Measurements from ENCODE around the gene BHLHE23. TPM values are rescaled to one million over a fixed set of nuclear protein-coding genes. Genes with fewer than 3 reads are reported as not detected.

BHLHE23 gene
- total RNA-seq, 1 experiment from 2014 or later: not detected

DNA sequence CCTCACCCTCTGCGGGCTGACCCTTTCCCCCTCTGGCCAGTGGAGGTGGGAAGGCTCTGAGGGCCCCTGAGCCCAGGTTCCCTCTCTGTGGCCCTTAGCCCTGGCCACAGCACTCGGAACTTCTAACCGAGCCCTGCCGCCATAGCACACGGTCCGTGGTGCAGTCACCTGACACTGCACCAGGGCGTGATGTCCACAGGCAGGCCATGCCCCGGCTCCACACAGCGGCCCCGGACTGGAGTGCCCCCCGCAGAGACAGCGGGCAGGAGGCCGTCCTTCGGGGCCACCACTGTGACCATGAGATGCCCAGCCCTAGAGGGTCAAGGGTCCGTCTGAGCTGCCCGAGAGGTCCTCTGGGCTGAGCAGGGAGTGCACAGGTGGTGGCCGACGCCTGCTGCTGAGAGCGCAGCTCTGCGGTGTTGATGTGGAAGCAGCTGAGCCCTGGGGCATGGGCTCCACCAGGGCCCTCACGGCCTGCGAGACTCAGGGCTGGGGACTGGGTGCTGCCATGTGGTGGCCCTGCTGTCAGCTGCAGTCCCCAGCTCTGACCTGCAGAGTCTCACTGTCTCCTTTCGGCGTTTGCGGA lies 11.2 kb upstream of the BHLHE23 start:
- Histone ChIP-seq H3F3A (ENCODE audit: insufficient read depth, low read depth) (no peaks in the 10 kb centered on the region), H3K9me2 (ENCODE audit: insufficient read depth) (no peaks in the 10 kb centered on the region), H3K4me1 (replicated peaks; ENCODE audit: insufficient read depth) (peaks cover 5% of the 10 kb centered on the region), H3K79me2 (ENCODE audit: low read depth) (no peaks in the 10 kb centered on the region), H3K9me3 (ENCODE audit: insufficient read depth, low read depth) (no peaks in the 10 kb centered on the region), H4K20me1 (ENCODE audit: insufficient read depth) (peaks cover 5% of the 10 kb centered on the region; the same call in 1 of the 2 replicates), H3K4me2 (no peak overlapping the region), H3K27me3 (ENCODE audit: insufficient read depth, low read depth) (peaks cover 98% of the 10 kb centered on the region), H3K36me3 (ENCODE audit: low read depth) (no peaks in the 10 kb centered on the region), H3K4me3 (no peak overlapping the region), H3K27ac (no peak overlapping the region), H2AFZ (no peak overlapping the region)
- ChIA-PET POLR2A (ENCODE audit: unreplicated experiment) (no interaction called here), CTCF (interaction anchor here (0.5 kb wide), 1 partner anchor 9 kb away, joined by 3 read pairs; no protein-coding TSS in a partner anchor)
- TF ChIP-seq, protein P1, sequence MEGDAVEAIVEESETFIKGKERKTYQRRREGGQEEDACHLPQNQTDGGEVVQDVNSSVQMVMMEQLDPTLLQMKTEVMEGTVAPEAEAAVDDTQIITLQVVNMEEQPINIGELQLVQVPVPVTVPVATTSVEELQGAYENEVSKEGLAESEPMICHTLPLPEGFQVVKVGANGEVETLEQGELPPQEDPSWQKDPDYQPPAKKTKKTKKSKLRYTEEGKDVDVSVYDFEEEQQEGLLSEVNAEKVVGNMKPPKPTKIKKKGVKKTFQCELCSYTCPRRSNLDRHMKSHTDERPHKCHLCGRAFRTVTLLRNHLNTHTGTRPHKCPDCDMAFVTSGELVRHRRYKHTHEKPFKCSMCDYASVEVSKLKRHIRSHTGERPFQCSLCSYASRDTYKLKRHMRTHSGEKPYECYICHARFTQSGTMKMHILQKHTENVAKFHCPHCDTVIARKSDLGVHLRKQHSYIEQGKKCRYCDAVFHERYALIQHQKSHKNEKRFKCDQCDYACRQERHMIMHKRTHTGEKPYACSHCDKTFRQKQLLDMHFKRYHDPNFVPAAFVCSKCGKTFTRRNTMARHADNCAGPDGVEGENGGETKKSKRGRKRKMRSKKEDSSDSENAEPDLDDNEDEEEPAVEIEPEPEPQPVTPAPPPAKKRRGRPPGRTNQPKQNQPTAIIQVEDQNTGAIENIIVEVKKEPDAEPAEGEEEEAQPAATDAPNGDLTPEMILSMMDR (conservative IDR thresholded peaks at IDR 0.05): no peak
- no peak for TF ChIP-seq EZH2 (IDR thresholded peaks at IDR 0.05; ENCODE audit: low read depth)
- intact Hi-C loops (cut with micrococcal nuclease; ENCODE audit: unreplicated experiment): no loop called here
- BruUV-seq (replicated peaks): no TSS peak
- DNase-seq: no peak

DNA sequence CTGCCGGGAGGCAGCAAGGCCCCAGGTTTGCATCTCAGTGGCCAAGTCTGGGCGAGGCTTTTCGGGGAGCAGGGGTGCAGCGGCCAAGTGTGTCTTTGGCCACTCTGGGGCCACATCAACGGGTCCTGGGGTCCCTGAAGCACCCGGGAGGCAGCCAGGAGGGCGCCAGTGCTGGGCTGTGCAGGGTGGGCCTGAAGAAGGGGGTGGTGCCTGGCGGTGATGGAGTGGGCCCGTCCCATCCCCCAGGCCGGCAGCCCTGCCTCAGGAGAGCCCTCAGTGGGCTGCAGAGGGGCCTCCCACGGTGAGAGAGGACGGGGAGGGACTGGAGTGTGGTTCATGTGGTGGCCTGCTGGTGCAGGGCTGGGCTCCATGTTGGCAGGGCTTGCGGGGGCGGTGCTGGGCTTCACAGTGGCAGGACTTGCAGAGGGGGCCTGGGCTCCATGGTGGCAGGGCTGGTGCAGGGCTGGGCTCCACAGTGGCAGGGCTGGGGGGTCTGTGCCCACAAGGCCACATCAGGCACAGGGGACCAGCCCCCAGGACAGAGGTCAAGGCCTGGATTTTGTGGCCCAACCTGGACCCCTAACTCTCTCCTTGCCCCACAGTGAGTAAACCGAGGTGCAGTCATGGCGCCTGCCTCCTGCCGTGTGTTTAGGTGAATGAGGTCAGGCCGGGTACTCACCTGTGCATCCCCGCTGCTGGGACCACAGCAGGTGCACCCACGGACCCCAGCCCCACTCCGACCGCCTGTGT lies 10.5 kb upstream of the BHLHE23 start:
- peaks cover 98% of the 10 kb centered on the region for H3K27me3 ChIP-seq (ENCODE audit: insufficient read depth, low read depth)
- no peaks in the 10 kb centered on the region for H3K79me2 ChIP-seq (ENCODE audit: low read depth)
- no peak for DNase-seq
- intact Hi-C loops (cut with micrococcal nuclease; ENCODE audit: unreplicated experiment): no loop called here
- no peak overlapping the region for H3K4me3 ChIP-seq
- no peaks in the 10 kb centered on the region for H3F3A ChIP-seq (ENCODE audit: insufficient read depth, low read depth)
- no peak overlapping the region for H3K27ac ChIP-seq
- BruUV-seq (replicated peaks): no TSS peak
- H4K20me1 ChIP-seq (ENCODE audit: insufficient read depth): peaks cover 5% of the 10 kb centered on the region; the same call in 1 of the 2 replicates
- peaks cover 5% of the 10 kb centered on the region for H3K4me1 ChIP-seq (replicated peaks; ENCODE audit: insufficient read depth)
- no peaks in the 10 kb centered on the region for H3K9me2 ChIP-seq (ENCODE audit: insufficient read depth)
- ChIA-PET CTCF (interaction anchor here (0.5 kb wide), 1 partner anchor 8 kb away, joined by 3 read pairs; no protein-coding TSS in a partner anchor), POLR2A (ENCODE audit: unreplicated experiment) (no interaction called here)
- no peak overlapping the region for H3K4me2 ChIP-seq
- no peak overlapping the region for H2AFZ ChIP-seq
- TF ChIP-seq EZH2 (IDR thresholded peaks at IDR 0.05; ENCODE audit: low read depth): no peak
- TF ChIP-seq, protein P1 (conservative IDR thresholded peaks at IDR 0.05): no peak
- H3K36me3 ChIP-seq (ENCODE audit: low read depth): no peaks in the 10 kb centered on the region
- no peaks in the 10 kb centered on the region for H3K9me3 ChIP-seq (ENCODE audit: insufficient read depth, low read depth)

DNA sequence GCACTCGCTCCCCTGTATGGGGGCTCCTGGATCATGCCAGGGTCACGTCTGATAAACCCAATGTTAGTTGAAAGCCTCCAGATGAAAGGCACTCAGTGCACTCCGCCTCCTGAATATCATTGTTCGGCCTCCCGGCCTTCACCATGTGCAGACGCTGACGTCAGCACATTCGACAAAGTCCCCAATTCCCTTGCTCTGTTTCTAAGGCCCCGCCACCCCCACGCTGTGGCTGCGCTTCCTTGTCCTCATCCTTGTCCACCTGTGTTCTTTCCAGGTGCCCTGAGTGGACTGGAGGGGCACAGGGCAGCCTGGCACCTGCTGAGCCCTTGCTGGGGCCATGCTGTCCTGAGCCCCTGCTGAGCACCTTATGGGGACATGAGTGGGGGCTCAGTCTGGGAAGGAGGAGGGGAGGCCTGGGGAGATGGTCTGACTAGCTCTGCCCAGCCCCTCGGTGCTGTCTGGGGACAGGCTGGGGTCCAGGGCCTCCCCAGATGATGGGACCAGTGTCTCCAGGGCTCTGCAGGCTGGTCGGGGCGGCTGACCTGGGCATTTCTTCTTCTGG lies 9.8 kb upstream of the BHLHE23 start:
- Histone ChIP-seq H3K27ac (no peak overlapping the region), H3K4me3 (no peak overlapping the region), H3K27me3 (ENCODE audit: insufficient read depth, low read depth) (peaks cover 98% of the 10 kb centered on the region), H3K9me2 (ENCODE audit: insufficient read depth) (no peaks in the 10 kb centered on the region), H3F3A (ENCODE audit: insufficient read depth, low read depth) (no peaks in the 10 kb centered on the region), H4K20me1 (ENCODE audit: insufficient read depth) (peaks cover 5% of the 10 kb centered on the region; the same call in 1 of the 2 replicates), H3K9me3 (ENCODE audit: insufficient read depth, low read depth) (no peaks in the 10 kb centered on the region), H3K4me2 (no peak overlapping the region), H3K79me2 (ENCODE audit: low read depth) (no peaks in the 10 kb centered on the region), H3K36me3 (ENCODE audit: low read depth) (no peaks in the 10 kb centered on the region), H2AFZ (no peak overlapping the region), H3K4me1 (replicated peaks; ENCODE audit: insufficient read depth) (peaks cover 5% of the 10 kb centered on the region)
- intact Hi-C loops (cut with micrococcal nuclease; ENCODE audit: unreplicated experiment): no loop called here
- CTCF ChIA-PET: no interaction called here
- TF ChIP-seq EZH2 (IDR thresholded peaks at IDR 0.05; ENCODE audit: low read depth): peak; percentile 76; the same call in 1 of the 2 replicates
- TF ChIP-seq, protein P1 (conservative IDR thresholded peaks at IDR 0.05): no peak
- POLR2A ChIA-PET (ENCODE audit: unreplicated experiment): no interaction called here
- DNase-seq: no peak
- BruUV-seq (replicated peaks): no TSS peak

Data from PC-9 (cell line).